Choroid plexus epithelial cell (primary cell): ENCODE data around the gene DYNLT2B.
"Not testable (repeated sequence)": the region's sequence is repeated elsewhere in the genome, so short reads cannot be mapped to it uniquely, and the experiment has no call there.

Experiments
- DNase-seq: peaks from one replicate; pipeline ENCODE4 v3.0.0-alpha.2; 2010; ENCODE audit warnings: low read depth
- H3K4me3 ChIP-seq: 2 replicates; pipeline ENCODE4 v1.5.1; 2011; ENCODE audit warnings: low read depth, mild to moderate bottlenecking, control low read depth, low read length, moderate library complexity
- TF ChIP-seq, protein P1 (sequence below): conservative IDR thresholded peaks from 2 replicates; pipeline ENCODE4 v1.5.1; 2011; ENCODE audit warnings: low read depth, mild to moderate bottlenecking, control low read depth, inconsistent platforms, low read length, moderate library complexity

DYNLT2B gene

DNA sequence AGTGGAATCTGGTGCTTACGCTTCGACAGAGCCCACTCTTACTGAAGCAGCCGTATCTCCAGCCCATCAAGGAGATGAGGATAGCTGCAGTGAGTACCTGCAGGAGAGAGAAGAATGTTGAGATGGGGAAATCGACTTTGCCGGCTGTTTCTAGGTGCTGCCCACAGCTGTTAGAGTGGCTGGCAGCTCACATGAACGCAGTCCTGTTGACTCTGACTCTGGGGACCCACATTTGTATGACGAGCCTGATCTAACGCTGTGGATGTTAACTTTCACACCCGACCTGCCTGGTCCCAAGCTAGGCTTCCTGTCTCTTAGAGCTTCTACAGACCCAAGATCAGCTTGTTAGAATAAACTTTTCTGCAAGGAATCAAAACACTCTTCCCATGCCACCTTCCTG lies 8.9 kb upstream of the DYNLT2B start:
- TF ChIP-seq, protein P1, sequence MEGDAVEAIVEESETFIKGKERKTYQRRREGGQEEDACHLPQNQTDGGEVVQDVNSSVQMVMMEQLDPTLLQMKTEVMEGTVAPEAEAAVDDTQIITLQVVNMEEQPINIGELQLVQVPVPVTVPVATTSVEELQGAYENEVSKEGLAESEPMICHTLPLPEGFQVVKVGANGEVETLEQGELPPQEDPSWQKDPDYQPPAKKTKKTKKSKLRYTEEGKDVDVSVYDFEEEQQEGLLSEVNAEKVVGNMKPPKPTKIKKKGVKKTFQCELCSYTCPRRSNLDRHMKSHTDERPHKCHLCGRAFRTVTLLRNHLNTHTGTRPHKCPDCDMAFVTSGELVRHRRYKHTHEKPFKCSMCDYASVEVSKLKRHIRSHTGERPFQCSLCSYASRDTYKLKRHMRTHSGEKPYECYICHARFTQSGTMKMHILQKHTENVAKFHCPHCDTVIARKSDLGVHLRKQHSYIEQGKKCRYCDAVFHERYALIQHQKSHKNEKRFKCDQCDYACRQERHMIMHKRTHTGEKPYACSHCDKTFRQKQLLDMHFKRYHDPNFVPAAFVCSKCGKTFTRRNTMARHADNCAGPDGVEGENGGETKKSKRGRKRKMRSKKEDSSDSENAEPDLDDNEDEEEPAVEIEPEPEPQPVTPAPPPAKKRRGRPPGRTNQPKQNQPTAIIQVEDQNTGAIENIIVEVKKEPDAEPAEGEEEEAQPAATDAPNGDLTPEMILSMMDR, result no peak
- no peak for DNase-seq
- no peak overlapping the region for H3K4me3 ChIP-seq

DNA sequence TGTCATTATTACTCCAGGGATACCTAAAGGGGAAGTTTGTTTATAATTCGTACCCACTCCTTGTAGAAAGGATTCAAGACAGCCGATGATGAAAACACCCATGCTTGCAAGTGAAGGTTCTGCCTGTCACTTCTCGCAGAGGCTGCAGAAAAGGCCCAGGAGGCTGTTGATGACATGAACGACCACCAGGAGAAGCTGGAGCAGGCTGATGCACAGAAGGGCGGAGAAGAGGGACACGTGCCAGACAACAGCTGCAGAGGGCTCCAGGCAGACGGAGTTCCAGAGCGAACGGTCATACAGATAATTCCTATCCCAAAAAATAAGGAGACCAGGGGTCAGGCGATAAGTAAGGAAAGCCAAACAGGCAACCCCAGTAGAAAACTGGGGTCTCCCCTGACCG lies 5.7 kb upstream of the DYNLT2B start:
- TF ChIP-seq, protein P1, result peak; percentile 57
- DNase-seq, result peak; percentile 55
- H3K4me3 ChIP-seq, result no peak overlapping the region

DNA sequence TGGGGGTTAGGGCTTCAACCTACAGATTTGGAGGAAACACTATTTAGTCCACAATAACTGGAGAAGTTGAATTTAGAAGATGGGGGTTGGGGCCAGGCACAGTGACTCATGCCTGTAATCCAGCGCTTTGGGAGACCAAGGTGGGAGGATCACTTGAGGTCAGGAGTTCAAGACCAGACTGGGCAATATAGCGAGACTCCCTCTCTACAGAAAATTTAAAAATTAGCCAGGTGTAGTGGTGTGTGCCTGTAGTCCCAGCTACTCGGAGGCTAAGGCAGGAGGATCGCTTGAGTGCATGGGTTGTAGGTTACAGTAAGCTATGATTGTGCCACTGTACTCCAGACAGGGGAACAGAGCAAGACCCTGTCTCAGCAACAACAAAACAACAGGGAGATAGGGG lies 5.0 kb upstream of the DYNLT2B start:
- DNase-seq, result no peak
- TF ChIP-seq, protein P1, result no peak
- H3K4me3 ChIP-seq, result no peak overlapping the region

DNA sequence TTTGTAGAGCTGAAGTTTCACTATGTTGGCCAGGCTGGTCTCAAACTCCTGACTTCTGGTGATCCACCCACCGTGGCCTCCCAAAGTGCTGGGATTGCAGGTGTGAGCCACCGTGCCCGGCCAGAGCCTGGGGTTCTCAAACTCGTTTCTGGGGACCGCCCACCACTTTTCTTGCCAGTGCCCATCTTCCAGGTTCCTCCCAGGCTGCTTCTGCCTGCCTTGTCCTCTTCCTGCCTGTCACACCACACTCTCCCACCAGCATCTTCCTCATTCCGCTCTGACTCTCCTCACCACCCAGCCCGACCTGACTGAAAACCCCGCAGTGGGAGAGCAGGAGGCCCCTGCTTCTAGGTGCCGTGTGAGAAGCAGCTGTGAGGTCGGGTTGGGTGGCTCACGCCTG lies 3.1 kb upstream of the DYNLT2B start:
- TF ChIP-seq, protein P1, result no peak
- DNase-seq, result no peak
- H3K4me3 ChIP-seq, result no peak overlapping the region

DNA sequence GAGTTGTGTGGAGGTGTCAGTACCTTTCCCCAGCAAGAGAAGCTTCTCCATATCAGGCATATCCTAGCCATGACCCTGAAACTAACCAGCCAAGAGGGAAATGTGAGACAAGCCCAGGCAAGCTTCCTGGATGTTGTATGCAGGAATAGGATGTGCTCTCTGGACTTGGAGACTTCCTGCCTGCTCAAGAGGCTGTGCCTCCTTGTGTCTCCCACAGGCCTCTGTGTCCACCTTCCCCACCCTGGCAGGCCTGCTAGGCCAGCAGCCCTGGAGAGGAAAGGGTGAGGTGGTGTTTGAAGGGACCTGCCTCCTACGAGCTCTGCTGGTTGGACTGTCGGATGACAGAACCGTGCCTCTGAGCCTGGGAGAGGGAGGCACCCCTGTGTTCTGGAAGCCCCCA lies 2.1 kb upstream of the DYNLT2B start:
- H3K4me3 ChIP-seq, result no peak overlapping the region
- TF ChIP-seq, protein P1, result no peak
- no peak for DNase-seq

DNA sequence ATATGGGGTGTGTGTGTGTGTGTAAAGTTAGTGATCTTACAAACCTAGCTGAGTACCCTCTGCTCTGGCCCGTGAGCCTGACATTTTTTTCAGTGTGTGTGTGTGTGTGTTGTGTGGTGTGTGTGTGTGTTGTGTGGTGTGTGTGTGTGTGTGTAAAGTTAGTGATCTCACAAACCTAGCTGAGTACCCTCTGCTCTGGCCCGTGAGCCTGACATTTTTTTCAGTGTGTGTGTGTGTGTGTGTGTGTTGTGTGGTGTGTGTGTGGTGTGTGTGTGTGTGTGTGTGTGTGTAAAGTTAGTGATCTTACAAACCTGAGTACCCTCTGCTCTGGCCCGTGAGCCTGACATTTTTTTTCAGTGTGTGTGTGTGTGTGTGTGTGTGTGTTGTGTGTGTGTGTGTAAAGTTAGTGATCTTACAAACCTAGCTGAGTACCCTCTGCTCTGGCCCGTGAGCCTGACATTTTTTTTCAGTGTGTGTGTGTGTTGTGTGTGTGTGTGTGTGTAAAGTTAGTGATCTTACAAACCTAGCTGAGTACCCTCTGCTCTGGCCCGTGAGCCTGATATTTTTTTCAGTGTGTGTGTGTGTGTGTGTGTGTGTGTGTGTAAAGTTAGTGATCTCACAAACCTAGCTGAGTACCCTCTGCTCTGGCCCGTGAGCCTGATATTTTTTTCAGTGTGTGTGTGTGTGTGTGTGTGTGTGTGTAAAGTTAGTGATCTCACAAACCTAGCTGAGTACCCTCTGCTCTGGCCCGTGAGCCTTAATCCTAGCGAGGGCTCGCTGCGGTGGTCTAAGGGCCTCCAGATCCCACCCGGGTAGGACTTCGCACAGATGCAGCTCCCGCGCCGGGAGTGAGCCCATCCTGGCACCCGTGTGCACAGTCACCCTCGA lies 997 bp downstream of the DYNLT2B start:
- DNase-seq, result not testable (repeated sequence)
- H3K4me3 ChIP-seq, result peak overlapping the region; percentile 94

DNA sequence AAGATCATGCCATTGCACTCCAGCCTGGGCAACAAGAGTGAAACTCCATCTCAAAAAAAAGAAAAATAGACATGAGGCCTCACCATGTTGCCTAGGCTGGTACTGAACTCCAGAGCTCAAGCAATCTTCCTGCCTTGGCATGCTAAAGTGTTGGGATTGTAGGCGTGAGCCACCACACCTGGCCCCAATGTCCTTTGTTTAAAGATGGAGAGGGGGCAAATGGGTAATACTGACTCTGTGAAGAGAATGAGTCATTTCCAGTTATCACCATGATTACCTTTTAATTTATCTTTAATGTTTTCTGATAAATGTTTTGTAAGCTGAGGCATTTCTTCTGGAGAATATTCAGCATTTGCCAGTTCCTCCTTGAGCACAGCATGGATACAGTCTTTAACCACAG lies 2.2 kb downstream of the DYNLT2B start:
- DNase-seq, result no peak
- H3K4me3 ChIP-seq, result no peak overlapping the region
- TF ChIP-seq, protein P1, result no peak
